NCI-H526 (cell line): ENCODE data around the gene EVA1A.

Experiments
- DNase-seq, 2 experiments: peaks; one replicate each; lab custom pipeline; 2025; lab: John Stamatoyannopoulos, UW

EVA1A gene

DNA sequence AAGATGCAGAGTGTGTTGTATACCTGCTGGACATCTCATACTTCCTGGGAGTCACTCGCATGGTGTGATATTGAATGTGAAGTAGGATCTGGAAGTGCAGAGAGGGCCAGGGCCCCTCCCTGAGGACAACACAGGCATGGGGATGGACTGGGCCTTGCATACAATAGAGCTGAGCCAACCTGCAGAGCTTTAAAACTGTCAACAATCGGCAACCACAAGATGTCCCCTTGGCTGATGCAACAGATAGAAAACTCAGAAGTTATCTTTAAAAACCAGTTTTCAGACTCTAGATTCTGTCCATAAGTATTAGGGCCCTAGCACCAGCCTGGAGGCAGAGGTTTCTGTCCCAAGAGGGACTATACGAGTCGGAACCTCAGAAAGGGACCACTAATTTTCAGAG, 19.7 kb downstream of the EVA1A start:
- no peak for DNase-seq

DNA sequence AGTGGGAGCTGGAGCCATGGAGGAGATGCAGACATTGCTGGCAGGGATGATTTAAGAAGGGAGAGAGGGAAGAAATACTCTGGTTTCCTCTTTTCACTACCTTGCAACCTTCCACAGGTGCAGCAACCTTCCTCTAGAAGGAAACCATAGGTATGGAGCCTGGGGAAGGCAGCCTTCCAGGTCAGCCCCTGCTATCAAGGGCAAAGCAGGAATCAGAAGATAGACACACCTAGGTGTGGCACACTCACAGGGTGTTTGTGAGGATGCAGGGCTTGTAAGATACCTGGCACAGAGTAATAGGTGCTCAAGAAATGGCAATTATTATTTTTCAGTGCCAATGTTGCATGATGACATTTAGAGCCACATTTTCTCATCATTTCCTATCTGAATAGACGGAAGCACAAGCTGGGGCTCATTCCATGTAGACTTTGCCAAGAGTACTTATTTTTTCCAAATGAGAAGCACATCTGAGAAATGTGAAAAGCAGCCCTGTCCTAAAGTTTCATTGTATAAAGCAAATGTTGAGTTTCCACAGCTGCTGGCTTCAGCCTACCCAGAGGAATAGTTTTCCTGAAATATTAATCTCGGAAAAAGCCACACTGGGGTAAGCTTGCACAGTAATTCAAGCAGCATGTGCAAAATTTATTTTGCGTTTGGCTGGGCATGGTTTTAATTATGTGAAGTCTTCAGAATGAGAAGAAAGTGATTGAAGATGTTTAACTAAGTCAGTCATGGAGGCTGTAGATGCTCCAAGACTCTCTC, 20.6 kb downstream of the EVA1A start:
- no peak for DNase-seq

DNA sequence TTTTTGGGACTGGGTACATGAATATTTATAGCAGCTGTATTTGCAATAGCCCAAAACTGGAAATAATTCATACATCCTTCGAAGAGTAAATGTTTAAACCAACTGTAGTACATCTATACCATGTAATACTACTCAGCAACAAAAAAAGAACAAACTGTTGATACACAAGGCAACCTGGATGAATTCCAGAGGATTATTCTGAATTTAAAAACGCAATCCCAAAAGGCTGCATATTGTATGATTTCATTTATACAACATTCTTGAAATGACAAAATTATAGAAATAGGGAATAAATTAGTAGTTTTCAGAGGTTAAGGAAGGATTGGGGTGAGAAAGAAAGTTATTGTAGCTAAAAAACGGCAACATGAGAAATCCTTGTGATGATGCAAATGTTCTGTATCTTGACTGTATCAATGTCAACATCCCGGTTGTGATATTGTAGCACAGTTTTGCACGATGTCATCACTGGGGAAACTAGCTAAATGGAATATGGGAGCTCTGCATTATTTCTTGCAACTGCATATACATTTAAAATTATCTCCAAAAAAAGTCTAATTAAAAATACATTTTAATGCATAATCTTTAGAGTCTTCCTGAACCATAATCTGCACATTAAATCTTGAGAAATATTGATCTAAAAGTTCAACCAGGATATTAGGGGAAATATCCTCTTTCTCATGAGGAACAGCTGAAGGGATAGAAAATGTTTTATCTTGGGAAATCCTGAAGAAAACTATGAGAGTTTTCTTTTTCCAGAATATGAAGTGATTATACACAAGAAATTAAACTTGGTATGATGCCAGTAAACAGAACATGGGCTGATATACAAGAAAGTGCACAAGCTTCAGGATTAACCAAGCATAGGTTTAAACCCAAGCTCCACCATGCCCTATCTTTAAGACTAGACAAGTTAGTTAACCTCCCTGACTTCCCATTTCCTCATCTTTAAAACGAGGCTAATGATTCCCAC, 21.9 kb downstream of the EVA1A start:
- DNase-seq = no peak

- no peak for DNase-seq
These were observed 23.1 kb downstream of the EVA1A start for GRCh38 chr2:75537658-75538057.

DNA sequence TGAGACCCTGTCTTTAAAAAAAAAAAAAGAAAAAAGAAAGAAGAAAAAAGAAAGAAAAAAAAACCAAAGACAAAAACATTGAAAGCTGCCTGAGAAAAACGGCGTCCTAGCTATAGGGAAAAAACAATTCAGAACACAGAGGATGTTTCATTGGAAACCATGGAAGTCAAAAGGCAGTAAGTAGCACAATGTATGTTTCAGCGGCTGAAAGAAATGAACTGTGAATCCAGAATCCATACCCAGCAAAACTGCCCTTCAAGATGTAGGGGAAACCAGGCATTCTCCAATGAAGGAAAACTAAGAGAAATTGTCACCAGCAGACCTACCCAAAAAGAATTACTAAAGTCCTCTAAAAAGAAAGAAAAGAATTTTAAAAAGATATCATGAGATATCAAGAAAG, 27.6 kb downstream of the EVA1A start:
- DNase-seq = no peak

DNA sequence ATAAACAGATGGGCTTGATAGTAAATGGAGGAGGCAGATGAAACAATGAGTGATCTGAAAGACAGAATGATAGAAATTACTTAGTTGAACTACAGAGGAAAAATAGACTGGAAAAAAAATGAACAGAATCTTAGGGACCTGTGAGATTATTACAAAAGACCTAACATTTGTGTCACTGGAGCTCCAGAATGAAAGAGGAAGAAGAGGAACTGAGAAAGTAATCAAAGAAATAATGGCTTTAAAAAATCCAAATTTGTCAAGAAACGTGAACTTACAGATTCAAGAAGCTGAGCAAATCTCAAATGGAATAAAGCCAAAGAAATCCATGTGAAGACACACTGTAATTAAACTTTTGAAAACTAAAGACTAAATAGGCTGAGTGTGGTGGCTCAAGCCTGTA, 28.3 kb downstream of the EVA1A start:
- no peak for DNase-seq

GRCh38 chr2:75528221-75528977, 32.3 kb downstream of the EVA1A start:
- no peak for DNase-seq

- no peak for DNase-seq
These were observed 33.1 kb downstream of the EVA1A start for GRCh38 chr2:75527676-75528075.

- no peak for DNase-seq
These were observed 33.9 kb downstream of the EVA1A start for GRCh38 chr2:75526842-75527241.

GRCh38 chr2:75525434-75526310, 35.1 kb downstream of the EVA1A start:
- no peak for DNase-seq

GRCh38 chr2:75524276-75524911, 36.3 kb downstream of the EVA1A start:
- DNase-seq = no peak

DNA sequence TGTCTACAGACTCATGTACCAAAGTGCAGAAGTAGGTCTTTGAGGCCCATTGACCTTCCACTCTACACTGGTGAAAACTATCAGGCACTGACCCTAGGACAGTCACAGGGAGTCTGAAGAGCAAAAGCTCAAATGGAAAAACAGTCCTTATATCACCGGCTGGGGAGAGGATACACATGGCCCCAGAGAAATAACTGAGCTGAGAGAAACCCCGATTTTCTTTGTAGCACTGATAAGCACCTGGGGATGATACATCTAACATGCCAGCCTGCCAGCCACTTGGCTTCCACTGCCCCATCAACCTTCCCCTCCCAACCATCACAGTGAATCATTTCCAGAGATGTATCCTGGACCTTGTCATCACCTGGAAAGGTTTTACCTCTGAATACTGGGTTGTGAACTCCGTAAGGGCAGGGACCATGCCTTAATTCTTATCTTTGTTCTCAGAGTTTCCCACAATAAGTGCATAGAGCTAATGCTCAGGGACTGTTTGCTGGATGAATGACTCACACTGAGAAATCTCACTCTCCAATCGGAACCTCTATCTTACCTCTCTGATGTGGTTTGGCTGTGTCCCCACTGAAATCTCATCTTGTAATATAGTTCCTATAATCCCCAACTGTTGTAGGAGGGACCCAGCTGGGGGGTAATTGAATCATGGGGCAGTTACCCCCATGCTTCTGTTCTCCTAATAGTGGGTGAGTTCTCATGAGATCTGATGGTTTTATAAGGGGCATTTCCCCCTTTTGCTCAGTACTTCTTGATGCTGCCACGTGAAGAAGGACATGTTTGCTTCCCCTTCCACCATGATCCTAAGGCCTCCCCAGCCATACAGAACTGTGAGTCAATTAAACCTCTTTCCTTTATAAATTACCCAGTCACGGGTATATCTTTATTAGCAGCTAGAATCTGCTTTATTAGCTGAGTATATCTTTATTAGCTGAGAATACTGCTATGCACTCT, 37.1 kb downstream of the EVA1A start:
- DNase-seq = no peak

DNA sequence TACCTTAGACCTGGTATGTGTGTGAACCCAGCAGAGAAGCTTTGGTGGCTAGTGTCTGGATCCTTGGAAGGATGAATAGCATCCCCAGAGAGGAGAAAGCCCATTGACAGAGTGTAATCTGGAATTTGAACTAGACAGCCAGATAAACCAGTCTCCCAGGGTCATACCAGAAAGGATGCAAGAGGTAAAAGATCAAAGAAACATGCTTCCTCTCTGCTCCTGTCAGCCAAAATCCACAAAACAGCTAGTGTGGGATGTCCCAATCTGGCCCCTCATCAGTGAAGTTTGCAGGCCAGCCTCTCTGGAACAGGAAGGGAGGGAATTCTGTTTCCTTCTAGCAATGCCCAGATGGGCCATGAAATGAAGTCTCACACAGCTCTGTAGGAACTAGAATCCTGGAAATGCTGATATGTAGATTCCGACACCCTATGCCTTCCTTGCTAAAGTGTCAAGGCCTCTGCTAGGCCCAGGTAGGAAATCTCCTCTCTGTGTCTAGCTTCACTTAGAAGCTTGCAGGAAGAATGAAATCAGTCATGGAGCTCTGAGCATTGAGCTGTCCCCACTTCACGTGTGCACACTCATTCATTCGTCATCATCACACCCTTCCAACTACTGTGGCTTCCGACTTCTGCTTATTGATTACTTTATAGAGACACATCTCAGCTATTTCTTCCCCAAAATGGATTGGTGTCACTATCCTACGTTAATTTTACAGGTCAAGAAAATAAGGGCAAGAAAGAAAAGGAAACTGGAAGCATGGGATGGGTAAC, 38.0 kb downstream of the EVA1A start:
- no peak for DNase-seq

GRCh38 chr2:75521225-75521872, 39.4 kb downstream of the EVA1A start:
- no peak for DNase-seq

GRCh38 chr2:75519843-75520242, 40.9 kb downstream of the EVA1A start:
- DNase-seq = no peak

DNA sequence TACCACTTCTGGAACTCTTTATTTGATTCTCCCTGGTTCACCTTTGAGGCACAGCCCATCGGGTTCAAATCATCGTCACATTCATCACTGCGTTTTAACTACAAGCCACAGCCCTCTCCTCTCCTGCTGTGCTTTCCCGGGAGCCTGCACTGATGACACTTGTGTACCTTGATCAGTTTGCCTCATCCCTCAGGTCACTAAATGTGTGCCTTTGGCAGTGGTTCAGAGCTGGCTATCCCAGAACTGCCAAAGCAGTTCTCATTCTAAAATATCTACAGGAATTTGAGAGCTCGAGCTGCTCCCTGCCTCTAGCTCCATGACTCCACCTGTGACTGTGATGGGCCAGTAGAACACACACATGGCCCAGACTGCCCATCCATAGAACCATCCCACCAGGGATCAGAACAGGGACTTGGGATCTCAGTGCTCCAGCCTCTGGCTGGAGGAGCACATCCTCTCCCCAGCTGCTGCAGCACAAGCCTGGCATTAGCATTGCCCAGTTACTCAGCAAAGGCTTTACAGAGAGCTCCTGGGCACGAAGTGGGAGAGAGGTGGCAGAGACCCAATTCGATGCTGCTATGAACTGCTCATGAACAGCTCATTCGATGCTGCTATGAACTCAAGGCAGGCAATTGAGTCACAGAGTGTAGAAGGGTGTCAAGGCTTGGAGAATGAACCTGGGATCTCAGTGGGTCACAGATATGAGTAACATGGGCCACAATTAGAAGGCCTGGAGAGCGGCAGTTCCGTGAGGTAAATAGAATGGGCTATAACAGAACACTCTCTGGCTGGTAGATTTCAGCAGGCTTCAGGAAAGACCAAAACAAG, 41.9 kb downstream of the EVA1A start:
- DNase-seq = no peak

DNA sequence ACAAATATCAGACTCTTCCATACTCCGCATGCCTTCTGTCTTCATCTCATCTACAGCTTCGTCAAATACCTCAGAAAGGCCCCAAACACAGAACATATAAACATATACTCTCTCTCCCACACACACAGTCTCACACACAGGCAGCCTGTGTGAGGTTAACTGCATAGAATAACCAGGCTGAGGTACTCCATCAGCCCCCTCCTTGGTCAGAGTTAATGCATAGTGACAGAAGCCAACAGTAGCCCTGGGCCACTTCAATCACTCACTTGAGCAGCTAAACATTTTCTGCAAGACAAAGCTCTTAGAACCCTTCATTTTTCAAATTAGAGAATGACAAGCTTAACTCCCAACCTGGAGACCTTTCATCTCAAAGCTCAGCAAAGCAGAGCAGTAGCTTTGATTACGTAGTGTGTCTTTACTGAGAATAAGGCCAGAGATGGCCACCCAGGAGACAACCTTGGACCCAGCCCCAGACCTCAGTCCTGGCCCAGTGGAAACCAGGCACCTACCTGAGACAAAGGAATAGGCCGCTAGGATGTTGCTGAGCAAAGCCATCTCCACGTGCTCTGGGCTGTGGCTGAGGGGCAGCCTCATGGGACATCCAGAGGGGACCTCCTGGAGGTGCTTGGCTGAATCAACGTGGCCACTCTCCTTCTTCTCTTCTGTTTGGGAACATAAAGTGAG, 43.0 kb downstream of the EVA1A start:
- DNase-seq = no peak
